ENCODE measurements around the gene TLR6.
A peak's percentile ranks its signal among the peaks of the same experiment; 100 is the strongest.

The TLR6 gene, protein sequence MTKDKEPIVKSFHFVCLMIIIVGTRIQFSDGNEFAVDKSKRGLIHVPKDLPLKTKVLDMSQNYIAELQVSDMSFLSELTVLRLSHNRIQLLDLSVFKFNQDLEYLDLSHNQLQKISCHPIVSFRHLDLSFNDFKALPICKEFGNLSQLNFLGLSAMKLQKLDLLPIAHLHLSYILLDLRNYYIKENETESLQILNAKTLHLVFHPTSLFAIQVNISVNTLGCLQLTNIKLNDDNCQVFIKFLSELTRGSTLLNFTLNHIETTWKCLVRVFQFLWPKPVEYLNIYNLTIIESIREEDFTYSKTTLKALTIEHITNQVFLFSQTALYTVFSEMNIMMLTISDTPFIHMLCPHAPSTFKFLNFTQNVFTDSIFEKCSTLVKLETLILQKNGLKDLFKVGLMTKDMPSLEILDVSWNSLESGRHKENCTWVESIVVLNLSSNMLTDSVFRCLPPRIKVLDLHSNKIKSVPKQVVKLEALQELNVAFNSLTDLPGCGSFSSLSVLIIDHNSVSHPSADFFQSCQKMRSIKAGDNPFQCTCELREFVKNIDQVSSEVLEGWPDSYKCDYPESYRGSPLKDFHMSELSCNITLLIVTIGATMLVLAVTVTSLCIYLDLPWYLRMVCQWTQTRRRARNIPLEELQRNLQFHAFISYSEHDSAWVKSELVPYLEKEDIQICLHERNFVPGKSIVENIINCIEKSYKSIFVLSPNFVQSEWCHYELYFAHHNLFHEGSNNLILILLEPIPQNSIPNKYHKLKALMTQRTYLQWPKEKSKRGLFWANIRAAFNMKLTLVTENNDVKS

DNA sequence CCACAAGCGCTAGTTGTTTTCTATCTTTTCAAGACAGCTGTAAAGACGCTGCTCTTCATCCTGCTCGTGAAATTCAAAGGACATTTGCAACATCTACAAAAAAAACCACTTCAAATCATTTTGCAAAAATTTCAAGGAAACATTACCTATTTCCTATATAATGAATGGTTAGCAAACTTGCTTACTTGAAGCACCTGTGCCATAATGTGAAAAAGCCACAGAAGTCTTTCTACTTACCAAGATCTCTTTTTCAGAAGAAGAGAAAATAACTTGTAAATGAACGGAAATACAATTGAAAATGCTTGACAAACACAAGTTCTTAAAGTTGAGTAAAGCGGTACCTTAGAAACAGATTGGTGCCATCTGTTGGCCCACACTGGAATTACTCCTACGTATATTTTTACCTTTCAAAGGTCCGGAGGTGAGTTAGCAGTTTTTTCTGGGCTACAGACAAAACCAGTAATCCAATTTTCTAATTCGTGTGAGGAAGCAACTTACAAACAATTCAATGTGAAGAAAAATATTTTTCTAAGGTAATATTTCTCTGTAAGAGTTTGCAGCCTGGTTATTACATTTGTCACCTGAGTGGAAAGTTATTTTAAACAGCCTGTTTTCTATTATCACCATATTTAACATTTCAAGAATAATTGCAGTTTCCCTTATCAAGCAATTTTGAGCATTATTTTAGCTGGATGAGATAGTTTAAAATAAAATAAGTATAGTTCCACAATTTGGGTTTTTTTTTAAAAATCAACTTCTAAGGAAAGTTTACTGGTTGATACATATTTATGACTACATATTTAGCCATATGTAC is at the start of gene TLR6:
TSS of gene TLR6 (minus strand) at position 294 of the 814 bp plus-strand sequence. CDS start 27,344 bp downstream, outside the sequence.
- peak; percentile 57 to 72 for DNase-seq

DNA sequence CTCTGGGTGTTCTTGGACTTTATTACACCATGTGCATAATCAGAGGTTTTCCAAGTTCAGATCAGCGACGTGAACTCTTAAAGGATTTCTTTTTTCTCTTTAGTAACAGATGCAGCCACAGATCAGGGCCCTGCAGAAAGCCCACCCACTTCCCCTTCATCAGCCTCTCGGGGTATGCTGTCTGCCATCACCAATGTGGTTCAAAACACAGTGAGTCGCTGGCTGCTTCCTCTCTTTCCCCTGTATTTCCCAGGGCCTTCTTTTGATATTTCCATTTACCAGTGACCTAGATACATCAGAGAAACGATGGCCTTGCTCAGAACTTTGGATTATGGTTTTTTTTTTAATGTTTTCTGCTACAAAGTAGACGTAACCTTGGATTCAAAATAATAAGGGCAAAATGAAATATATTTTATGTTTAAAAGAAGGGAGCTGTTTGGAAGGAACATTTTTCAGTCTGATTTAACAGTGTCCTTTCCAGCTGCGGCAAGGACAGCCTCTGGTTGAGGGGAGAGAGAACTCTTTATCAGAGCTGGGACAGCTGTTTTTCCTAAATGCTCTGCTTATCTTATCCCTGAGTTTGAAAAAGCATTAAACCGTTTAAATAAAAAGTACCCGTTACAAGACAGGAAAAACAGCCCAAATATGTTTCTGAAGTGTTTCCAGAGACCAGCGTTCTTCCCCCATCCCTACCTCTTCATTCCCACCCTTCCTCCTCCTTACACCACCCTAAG is 49.2 kb upstream of the TLR6 start:
- no peak for DNase-seq

DNA sequence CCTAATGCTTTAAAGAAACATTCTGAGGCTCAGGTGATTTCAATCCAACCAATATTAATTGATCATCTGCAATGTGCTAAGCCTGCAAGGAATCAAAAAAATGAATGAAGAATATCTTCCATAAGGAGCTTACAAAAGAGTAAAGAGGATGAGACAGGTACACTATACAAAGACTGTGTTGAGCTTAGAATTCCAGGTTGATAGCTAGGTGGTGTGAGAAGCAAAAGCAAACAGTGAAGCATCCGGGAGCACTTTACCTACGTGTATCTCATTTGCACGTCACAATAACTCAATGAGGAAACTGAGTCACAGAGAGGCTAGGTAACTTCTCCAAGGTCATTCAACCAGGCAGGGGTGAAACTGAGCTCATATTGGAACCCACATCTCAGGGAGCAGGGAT is 48.1 kb upstream of the TLR6 start:
- no peak for DNase-seq

DNA sequence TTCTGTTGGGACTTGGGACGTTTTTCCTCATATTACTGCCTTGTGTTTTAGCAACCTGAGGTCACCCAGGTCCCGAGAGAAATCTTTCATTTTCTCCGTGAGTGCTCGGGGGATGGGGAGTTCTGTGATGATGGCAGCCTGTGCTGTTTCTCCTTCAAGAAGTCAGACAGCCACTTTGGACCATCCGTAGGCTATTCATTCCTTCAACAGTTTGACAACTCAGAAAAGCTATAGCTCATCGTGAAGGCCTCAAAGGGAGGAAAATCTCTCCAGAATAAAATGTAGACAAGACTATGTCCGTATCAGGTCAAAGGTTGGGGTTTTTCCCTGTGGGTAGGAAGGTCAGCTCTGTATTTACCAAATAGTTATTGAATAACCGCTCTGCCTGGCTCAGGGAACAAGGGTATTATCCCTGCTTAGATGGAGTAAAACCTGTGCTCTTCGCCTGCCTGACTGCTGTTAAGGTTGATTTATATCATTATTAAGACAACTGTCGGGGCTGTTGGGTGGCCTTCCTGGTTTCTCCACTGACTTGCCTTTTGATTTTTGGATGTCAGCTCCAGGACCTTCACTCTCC is 47.6 kb upstream of the TLR6 start:
- no peak for DNase-seq

DNA sequence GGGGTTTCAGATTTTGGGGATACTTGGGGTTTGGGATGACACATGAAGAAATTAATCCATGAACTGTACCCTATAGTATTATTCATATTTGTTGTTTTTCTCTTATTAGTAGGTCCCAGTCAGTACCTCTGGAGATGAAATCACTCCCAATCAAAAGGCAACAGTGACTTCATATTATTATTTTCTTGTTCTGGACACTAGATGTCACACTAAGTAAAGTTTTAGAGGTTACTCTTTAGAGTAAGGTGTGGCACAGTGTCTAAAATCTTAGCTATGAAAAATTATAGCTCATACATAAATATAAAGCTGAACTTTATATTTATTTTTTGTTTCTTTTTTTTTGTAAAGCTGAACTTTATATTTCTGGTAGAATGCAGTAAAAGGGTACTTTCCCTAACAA is 46.1 kb upstream of the TLR6 start:
- no peak for DNase-seq

DNA sequence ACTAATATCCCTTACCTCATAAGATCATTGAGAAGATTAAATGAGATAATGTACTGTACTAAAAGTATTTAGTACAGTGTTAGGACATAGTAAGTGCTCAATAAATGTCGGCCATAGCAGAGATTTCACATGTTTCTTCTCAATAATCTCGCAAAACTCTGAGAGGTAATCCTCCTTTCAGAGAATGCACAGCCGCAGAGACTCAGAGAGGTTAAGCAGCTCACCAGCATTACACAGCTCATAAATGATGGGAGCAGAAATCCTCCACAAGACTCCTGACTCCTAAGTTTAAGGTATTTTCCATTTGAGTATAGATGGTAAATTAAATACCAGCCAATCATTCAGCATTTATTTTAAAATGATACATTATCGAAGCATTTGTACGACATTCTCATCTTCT is 45.6 kb upstream of the TLR6 start:
- DNase-seq, result no peak

DNA sequence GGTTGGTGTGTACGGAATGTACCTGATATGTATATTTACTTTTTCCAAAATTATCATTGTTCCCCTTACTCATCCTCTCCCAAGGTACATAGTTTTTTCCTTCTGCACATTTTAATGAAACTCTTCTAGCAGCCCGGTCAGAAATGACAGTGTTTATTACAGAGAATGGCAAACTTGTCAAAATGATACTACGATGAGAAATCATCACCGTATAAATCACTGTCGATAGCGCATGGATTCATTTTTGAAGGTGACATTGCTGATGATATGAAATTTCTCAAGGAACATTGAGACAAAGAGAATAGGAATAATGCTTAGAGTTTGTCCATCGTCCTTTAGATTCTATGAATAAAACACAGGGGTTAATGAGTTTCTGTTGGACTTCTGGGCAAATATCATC is 41.6 kb upstream of the TLR6 start:
- DNase-seq, result no peak

DNA sequence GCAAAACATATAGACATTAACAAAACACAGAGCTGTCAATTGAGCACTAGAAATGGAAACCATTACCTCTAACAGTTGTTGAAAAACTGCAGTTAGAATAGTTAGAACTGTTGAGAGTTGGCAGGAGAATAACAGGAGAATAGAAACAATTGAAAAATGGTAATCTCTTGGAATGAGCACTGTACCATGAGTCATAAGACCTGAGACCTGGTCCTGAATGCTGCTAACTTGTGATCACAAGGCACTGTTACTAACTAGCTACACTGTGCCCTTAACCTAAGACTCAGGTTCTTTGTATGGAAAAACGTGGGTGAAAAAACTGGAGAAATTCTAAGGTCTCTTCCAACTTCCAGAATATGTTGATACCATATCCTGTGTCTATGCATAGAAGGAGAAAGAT is 40.3 kb upstream of the TLR6 start:
- DNase-seq, result no peak

DNA sequence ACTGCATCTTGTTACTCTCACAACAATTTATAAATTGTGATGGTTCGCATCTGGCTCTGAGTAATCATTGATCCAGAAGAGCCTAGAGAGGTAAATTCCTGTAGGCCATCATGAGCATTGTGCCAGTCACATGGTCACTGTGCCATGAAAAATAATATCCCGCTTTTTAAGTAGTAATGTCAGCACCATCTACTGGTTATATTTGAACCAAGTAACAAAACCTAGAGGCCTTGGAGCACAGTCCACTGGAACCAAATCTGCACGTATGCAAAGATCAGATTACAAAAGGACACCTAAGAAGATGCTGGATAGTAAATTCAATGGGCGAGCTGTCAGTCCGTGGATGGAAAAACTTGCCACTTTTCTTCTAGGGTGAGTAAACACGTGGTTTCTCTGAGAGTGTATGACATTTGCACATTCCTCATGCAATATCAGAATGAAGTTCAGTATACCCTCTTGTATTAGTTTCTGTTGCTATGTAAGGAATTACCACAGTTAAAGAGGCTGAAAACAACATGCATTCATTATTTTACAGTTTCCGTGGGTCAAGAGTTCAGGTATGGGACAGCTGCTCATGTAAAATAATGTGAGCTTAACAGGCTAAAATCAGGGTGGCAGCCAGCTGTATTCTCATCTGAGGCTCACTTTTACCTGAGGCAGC is 37.8 kb upstream of the TLR6 start:
- DNase-seq, result no peak

DNA sequence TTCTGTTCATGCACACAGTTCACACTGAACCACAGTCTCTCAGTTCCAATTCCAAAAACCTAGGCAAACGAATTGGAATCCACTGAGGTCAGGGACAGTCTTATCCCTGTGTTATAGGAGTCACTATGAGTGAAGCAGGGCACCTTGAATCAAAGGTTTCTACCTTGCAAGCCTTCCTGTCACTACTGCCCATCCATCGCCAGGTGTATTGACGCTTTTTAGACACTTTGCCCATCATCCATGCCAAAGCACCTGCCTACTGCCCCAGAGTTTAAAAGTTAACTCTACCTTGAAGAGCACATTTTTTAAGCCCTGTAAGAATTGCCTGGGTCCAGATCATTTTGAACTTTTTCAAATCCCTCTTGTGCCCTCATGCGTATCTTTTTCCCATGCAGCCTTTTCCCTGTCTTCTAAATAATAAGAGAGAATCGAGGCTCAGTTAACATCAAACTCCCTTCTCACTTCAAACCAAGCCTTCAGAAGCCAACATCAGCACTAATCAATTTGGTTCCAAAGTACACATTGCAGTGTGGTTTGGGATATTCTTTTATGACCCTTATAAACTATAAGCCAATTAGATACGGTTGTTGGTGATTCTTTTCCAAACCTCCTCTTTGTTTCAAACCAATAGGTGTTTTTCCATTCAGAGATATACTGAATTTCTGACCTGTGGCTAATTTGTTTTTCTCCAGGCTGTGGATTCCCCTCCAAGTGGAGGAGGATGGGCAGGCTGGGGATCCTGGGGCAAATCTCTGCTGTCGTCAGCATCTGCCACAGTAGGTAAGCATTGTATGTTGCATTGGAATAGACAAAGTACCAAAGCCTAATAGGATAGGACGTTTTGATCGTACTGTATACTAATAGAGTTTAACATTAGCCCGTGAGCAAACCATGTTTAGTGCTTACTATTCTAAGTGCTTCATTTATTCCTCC is 34.7 kb upstream of the TLR6 start:
- no peak for DNase-seq

DNA sequence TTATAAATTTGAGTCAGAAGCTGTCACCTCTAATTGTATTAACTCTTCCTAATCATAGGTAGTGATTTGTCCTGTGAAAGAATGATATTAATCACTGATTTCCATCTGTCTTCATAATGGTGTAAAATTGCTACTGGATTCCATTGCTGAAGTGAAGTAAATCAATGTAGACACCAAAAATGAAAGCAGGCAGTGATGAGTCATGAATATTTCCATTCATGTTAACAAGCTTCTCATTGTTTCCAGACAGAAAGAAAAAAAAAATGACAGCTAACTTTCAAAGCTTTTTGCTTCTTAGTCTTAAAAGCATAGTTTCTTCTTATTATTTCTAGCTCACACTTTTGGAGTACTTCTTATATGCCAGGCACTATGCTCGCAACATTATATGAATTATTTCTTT is 32.5 kb upstream of the TLR6 start:
- DNase-seq, result no peak

DNA sequence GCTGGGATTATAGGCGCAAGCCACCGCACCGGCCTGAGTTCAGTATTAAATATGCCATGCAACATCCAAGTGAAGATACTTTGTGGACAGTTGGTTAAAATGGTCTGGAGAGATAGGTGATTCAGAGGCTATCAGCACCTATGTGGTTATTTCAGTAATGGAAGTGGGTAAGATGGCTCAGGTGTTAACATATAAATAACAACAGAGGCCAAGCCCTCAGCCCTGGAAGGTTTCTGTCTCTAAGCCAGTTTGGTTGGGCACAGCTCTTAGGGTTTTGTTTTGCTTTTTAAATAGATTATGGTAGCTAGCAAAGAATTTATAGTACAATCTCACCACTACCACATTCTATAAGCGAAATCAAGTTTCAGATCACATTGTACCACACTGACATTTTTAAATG is 27.6 kb upstream of the TLR6 start:
- no peak for DNase-seq

DNA sequence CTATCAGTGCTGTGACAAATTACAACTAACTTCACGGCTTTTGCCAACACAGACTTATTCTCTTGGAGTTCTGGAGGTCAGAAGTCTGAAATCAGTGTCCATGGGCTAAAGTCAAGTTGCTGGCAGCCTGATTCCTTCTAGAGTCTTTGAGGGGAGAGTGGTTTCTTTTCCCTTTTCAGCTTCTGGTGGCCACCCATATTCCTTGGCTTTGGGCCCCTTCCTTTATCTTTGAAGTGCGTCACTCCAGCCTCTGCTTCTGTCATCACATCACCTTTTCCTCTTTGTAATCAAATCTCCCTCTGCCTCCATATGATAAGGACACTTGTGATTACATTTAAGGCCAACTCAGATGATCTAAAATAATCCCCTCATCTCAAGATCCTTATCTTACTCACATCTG is 20.0 kb upstream of the TLR6 start:
- DNase-seq, result no peak

DNA sequence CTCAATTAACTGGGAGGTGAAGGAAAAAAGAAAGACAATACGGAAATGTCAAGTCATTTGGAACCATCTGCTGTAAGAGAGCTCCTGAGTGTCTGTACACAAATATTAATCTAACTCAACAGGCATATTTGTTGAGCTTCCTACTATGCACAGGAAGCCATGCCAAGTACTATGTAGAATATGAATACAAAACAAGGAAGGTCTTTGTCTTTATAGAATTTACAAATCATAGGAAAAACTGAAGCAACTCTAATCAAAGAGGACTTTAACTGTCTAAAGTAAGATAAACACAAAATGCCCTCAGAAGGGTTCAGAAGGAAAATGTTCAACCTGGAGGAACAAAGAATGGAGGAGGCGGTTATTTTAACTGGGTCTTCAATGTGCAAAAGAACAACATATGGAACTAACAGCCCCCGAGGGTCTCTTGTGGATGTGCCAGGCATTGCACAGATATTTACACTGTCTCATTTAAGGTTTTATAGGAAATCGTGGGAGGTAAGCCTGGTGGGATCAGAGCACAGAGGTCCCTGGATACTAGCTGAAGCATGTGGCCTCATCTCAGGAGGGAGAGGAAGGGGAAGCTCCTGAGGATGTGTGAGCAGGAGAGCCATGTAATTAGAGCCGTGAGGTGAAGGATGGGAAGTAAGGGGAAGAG is 16.8 kb upstream of the TLR6 start:
- no peak for DNase-seq

DNA sequence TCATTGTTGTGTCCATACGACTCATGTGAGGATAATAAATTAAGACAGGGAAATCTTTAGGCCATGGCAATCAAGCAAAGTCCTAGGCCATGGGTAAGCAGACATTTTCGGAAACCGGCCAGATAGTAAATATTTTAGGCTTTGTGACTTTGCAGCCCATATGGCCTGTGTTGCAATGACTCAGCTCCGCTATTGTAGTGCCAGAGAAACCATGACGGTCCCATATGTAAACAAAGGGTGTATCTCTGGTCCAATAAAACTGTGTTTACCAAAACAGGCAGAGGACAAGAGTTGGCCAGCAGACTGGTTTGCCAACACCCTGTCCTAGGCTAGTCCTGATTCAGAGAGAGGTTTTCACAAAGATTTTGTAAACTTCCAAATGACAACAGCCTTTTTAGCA is 16.0 kb upstream of the TLR6 start:
- no peak for DNase-seq

DNA sequence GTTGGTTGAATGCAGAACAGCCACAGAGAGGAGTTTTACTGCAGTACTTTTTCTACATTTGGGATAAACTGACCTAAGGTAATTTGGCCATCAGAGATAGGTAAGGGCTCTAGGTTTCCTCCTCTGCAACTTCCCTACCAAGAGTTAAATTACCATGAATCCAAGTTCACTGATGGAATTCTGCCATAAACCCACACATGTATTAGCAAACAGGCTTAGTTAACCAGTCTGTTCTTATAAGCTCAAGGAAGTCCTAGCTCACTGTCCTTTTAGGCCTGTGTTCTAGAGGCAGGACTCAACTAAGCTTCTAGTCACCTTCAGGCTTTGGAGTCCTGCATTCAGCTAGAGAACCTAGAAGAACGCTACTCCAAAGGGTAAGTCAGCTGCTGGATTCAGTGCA is 15.0 kb upstream of the TLR6 start:
- DNase-seq, result no peak

DNA sequence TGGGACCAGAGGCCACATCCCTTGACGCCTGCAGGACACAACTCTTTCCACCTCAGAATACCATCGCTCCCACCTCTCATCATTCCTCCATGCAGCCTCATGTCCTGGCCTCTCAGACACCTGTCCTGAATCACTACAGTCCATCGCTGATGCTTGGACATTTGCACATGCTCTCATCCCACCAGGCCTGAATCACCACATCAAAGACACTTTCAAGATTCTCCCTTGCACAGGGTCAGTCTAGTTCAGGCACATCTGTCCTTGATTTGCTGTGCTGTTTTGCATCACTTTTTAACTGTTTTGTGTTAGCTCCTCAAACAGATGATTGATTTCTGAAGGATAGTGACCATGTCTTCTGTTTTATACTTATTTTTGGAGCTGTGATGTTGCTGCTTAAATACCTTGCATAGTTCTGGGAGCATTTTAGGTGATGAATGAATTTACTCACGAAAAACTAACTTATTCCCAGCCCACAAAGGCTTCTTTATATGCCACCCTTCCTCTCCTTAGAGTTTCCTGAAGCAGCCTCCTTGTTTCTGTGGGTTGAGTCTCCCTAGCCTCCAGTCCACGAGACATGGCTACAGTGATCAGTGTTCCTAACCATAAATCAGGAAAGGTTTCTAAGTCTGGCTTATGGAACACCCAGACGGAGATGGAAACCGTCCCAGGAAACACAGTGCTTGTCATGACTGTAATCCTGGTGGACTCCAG is 13.6 kb upstream of the TLR6 start:
- no peak for DNase-seq

DNA sequence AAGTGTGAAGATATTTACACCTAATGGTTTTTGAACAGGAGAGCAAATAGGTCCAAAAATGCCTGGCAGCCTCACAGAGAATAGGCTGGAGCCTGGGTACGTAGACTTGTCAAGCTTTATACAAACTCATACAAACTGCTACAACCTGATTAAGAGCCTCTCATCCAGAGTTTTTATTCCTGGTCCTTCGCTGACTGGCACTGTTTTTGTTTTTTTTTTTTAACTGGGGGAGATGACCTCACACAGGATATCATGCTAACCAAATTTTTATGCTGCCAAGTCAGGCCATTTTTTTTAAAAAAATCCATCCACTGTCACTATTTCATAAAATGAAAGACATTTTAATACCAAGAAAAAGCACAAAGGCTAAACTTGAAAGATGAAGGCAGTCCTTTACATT is 12.9 kb upstream of the TLR6 start:
- no peak for DNase-seq

Measured in activated CD4-positive, alpha-beta T cell treated with anti-CD3 and anti-CD28 coated beads for 4 hours (primary cell).